GM12874 (cell line): ENCODE results near the gene ZNRF3.

Experiments
- CTCF ChIP-seq: IDR thresholded peaks from 2 replicates; pipeline ENCODE4 v1.5.1; 2011; ENCODE audit warnings: low read depth, mild to moderate bottlenecking, control low read depth, low read length, moderate library complexity; ENCODE audit not compliant: insufficient read depth

Gene ZNRF3

GRCh38 chr22:28947125-28947524, 63.8 kb downstream of the ZNRF3 start:
- TF ChIP-seq CTCF: no peak

- TF ChIP-seq CTCF: no peak
These were observed 65.1 kb downstream of the ZNRF3 start for GRCh38 chr22:28948424-28948823.

GRCh38 chr22:28949788-28950187, 66.4 kb downstream of the ZNRF3 start:
- no peak for TF ChIP-seq CTCF

GRCh38 chr22:28950617-28951411, 67.4 kb downstream of the ZNRF3 start:
- TF ChIP-seq CTCF: no peak

GRCh38 chr22:28951530-28951929, 68.2 kb downstream of the ZNRF3 start:
- no peak for TF ChIP-seq CTCF

- no peak for TF ChIP-seq CTCF
These were observed 68.7 kb downstream of the ZNRF3 start for GRCh38 chr22:28951969-28952521.

- no peak for TF ChIP-seq CTCF
These were observed 69.5 kb downstream of the ZNRF3 start for GRCh38 chr22:28952857-28953256.
